Osteocyte (in vitro differentiated cells): Measurements from ENCODE around the gene TRIM24. TPM values are rescaled to one million over a fixed set of nuclear protein-coding genes. Genes with fewer than 3 reads are reported as not detected.
"Not testable (repeated sequence)": the region's sequence is repeated elsewhere in the genome, so short reads cannot be mapped to it uniquely, and the experiment has no call there.

Experiments used
- DNase-seq: peaks from one replicate; pipeline ENCODE4 v3.0.0; 2021; ENCODE audit warnings: mixed read lengths; ENCODE audit not compliant: unreplicated experiment; ENCODE audit errors: extremely low spot score
- H3K27ac Mint-ChIP-seq: one replicate; pipeline ENCODE4 v1.8.0; 2021; ENCODE audit warnings: mild to moderate bottlenecking, mixed read lengths; ENCODE audit not compliant: unreplicated experiment
- H3K27me3 Mint-ChIP-seq: one replicate; pipeline ENCODE4 v1.8.0; 2021; ENCODE audit warnings: mixed read lengths; ENCODE audit not compliant: unreplicated experiment
- H3K36me3 Mint-ChIP-seq: one replicate; pipeline ENCODE4 v1.8.0; 2021; ENCODE audit warnings: mixed read lengths; ENCODE audit not compliant: unreplicated experiment
- H3K4me1 Mint-ChIP-seq: one replicate; pipeline ENCODE4 v1.8.0; 2021; ENCODE audit warnings: mixed read lengths; ENCODE audit not compliant: unreplicated experiment
- H3K4me3 Mint-ChIP-seq: one replicate; pipeline ENCODE4 v1.8.0; 2021; ENCODE audit warnings: mild to moderate bottlenecking, moderate library complexity, mixed read lengths; ENCODE audit not compliant: unreplicated experiment
- H3K9me3 Mint-ChIP-seq: one replicate; pipeline ENCODE4 v1.8.0; 2021; ENCODE audit warnings: mixed read lengths; ENCODE audit not compliant: unreplicated experiment
- CTCF ChIP-seq: fragments of 200-600 bp; sonication (generic); IDR thresholded peaks from 2 replicates; pipeline ENCODE4 v1.5.0; 2021; ENCODE audit warnings: antibody characterized with exemption, mild to moderate bottlenecking, moderate library complexity
- total RNA-seq: library from RNA; stranded (reverse); gene quantifications from 2 replicates; pipeline ENCODE4 v1.2.1, GENCODE V29; 2021

Gene TRIM24
- total RNA-seq, 1 donor from 2014 or later = 23.1 TPM

GRCh38 chr7:138460649-138461607 is 869 bp downstream of the TRIM24 start:
- Mint-ChIP-seq H3K4me3 (peak overlapping the region; percentile 90), H3K36me3 (peaks cover 2% of the 10 kb centered on the region), H3K27me3 (no peaks in the 10 kb centered on the region), H3K4me1 (peaks cover 31% of the 10 kb centered on the region), H3K9me3 (no peaks in the 10 kb centered on the region), H3K27ac (peak overlapping the region; percentile 84)
- DNase-seq = no peak
- no peak for TF ChIP-seq CTCF

GRCh38 chr7:138463291-138463618 is 3.2 kb downstream of the TRIM24 start:
- not testable (repeated sequence) for H3K27me3 Mint-ChIP-seq, DNase-seq, H3K9me3 Mint-ChIP-seq, H3K36me3 Mint-ChIP-seq
- Mint-ChIP-seq H3K4me3 (peak overlapping the region; percentile 27), H3K27ac (peak overlapping the region; percentile 40), H3K4me1 (peaks cover 38% of the 10 kb centered on the region)

- H3K27me3 Mint-ChIP-seq = no peaks in the 10 kb centered on the region
- H3K4me3 Mint-ChIP-seq = peak overlapping the region; percentile 30
- H3K4me1 Mint-ChIP-seq = peaks cover 40% of the 10 kb centered on the region
- H3K36me3 Mint-ChIP-seq = peaks cover 3% of the 10 kb centered on the region
- TF ChIP-seq CTCF = no peak
- no peak for DNase-seq
- H3K9me3 Mint-ChIP-seq = no peaks in the 10 kb centered on the region
- H3K27ac Mint-ChIP-seq = peak overlapping the region; percentile 77
Measured at GRCh38 chr7:138465046-138465445, 5.0 kb downstream of the TRIM24 start.

- H3K4me1 Mint-ChIP-seq = peaks cover 40% of the 10 kb centered on the region
- H3K36me3 Mint-ChIP-seq, DNase-seq, H3K27me3 Mint-ChIP-seq, H3K4me3 Mint-ChIP-seq, H3K9me3 Mint-ChIP-seq: not testable (repeated sequence)
- H3K27ac Mint-ChIP-seq = peak overlapping the region; percentile 65
Measured at GRCh38 chr7:138466069-138466756, 6.2 kb downstream of the TRIM24 start.

- H3K27ac Mint-ChIP-seq = no peak overlapping the region
Measured at GRCh38 chr7:138468244-138469123, 8.4 kb downstream of the TRIM24 start.

More at GRCh38 chr7:138468244-138469123, 8.4 kb downstream of the TRIM24 start:
- Mint-ChIP-seq H3K36me3 (peaks cover 2% of the 10 kb centered on the region), H3K4me3 (no peak overlapping the region), H3K27me3 (no peaks in the 10 kb centered on the region), H3K9me3 (no peaks in the 10 kb centered on the region), H3K4me1 (peaks cover 34% of the 10 kb centered on the region)
- DNase-seq = no peak
- no peak for TF ChIP-seq CTCF
